HG02798 (cell line): ENCODE measurements around the gene C19orf33.

Source experiments
- ATAC-seq: cut with Tn5 transposase; IDR thresholded peaks from one replicate; pipeline ENCODE4 v1.9.1; 2021; ENCODE audit warnings: mild to moderate bottlenecking; ENCODE audit not compliant: unreplicated experiment, poor library complexity

Gene C19orf33

DNA sequence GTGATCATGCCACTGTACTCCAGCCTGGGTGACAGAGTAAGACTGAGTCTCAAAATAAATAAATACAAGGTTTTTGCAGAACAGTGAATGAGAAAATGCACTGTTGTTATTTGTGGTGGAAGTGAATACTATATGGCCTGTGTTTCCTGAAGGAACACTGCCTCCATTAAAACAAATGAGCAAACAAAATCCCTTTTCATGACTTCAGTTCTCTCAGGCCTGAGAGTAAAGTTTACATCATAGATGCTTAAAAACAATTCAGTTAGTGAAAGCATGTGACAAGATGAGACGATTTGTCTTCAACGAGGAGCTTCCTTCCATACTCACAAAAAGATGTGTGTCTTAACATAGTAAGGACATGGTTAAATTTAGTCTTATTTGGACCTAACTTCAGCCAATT, 25.3 kb upstream of the C19orf33 start:
- no peak for ATAC-seq

DNA sequence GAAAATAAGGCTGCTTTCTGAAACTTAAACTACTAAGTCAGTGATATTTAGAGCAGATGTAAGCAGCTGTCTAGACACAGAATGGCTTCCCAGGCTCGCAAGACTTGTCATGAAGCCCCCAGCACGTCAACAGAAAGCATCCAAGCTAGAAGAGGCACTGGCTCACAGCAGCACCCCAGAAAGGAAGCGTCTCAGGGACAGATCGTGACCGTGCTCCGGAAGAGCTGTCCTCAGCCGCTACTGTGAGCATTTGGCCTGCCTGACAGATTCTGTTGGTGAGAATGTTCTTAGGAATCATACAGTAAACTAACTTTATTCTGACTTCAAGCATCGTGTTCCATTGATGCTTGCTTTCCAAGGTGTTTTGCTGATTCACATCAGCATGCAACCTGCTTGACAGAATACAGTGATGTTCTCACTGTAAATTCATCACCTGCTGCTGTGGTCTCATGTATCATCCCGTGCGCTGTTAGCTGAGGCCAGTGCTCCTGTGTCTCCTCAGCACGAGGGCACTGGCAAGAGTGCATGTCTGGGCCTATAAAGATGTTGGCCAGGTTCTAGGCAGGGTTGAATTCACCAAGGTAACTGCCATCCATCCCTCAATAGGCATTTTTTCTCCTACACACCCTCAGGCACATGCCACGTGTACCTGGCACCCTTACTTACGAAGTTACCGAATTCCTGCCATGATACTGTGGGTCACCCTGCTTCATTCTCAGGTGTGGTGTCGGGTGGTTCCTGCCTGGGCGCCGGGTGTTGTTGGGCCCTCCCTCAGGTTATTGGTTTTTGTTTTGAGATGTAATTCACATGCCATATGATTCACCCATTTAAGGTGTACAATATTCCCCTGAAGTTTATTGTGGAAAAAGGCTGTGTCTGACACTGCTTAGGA, 23.8 kb upstream of the C19orf33 start:
- no peak for ATAC-seq

DNA sequence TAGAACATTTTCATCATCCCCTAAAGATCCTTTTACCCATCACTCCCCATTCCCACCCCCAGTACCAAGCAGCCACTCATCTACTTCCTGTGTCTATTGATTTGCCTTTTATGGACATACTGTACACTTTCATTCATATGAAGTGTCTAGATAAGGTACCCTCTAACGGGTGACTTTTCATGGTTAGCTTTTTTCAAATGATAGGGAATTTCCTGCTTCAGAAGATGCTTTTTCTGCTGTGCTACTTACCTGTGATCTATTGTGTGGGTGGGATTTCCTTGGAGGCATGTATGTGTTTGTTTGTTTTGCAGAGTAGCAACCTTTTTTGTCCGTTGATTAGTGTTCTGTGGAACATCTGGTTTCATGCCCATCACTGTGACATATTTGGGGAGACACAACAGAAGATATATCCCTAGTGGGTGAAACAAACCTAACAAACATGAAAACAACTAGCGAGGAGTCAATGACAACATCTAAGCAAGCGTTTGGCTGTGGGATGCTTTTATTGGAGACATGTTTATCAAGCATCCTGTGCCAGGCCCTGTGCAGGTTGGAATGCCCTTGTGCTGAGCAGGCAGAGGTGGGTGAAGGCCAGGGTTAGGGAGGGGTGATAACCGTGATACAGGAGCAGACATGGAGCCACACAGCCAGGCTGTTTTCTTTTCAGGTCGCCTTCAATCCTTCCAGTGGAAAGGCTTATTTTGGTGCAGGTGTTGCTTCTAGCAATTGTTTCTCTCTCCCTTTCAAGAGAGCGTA, 22.1 kb upstream of the C19orf33 start:
- ATAC-seq, result no peak

DNA sequence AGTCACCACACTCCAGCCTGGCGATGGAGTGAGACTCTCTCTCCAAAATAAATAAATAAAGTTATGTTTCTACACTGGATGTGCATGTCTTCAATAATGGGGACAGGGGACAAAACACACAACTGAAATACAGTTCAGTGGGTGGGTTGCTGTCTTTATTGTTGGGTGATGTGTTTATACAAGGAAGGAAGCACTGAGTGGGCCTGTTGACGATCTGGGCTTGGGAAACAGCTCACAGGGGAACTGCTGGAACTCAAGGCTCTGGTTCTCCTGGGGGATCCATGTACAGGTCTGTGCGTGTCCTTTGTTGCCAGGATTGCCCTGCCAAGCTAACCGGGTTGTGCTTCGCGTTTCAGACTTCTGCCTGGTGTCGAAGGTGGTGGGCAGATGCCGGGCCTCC, 20.8 kb upstream of the C19orf33 start:
- ATAC-seq, result no peak

DNA sequence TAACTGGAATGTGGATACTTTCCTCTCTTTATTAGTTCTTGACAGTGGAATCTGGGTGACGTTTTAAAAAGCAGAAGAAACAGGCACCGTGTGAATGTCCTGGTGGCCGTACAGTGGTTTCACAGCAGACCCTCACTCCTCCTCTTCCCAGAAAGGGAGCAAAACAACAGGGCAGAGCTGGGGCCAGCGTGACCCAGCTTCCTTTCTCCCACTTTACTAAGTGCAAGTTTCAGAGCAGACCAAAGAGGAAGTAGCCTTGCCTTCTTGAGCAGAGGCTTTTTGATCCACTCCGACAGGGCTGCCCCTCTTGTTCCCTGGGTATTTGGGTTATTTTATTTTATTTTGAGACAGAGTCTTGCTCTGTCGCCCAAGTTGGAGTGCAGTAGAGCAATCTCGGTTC, 19.6 kb upstream of the C19orf33 start:
- ATAC-seq, result no peak

DNA sequence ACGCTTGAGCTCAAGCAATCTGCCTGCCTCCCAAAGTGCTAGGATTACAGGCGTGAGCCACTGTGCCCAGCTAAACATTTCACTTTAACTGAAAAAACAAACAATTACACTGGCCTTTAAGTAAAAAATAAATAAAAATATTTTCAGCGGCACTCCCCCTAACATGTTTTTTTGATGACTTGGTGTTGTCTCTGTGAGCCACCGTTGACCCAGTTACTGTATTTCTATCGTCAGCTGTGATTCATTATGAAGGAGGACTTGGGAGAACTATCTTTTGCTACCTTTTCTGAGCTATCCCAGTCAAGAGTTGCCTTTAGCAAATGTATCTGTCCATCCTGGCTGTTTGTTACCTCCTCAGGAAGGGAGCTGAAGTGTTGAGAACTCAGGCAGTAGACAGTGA, 18.5 kb upstream of the C19orf33 start:
- no peak for ATAC-seq

DNA sequence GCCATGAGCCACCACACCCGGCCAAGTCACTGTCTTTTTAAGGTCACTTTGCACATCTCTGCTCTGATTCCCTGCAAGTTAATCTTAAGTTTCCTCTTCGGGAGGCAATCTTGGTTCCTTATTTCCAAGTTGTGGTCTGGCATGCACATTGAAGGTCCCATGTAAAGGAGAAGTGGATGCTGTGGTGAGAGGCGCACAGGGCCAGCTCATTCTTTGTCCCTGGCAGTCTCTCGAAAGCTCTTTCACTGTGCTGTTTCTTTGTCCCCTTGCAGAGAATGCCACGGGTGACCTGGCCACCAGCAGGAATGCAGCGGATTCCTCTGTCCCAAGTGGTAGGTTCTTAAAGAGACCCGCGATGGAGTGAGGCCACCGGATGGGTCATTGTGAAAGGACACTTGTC, 16.4 kb upstream of the C19orf33 start:
- no peak for ATAC-seq

DNA sequence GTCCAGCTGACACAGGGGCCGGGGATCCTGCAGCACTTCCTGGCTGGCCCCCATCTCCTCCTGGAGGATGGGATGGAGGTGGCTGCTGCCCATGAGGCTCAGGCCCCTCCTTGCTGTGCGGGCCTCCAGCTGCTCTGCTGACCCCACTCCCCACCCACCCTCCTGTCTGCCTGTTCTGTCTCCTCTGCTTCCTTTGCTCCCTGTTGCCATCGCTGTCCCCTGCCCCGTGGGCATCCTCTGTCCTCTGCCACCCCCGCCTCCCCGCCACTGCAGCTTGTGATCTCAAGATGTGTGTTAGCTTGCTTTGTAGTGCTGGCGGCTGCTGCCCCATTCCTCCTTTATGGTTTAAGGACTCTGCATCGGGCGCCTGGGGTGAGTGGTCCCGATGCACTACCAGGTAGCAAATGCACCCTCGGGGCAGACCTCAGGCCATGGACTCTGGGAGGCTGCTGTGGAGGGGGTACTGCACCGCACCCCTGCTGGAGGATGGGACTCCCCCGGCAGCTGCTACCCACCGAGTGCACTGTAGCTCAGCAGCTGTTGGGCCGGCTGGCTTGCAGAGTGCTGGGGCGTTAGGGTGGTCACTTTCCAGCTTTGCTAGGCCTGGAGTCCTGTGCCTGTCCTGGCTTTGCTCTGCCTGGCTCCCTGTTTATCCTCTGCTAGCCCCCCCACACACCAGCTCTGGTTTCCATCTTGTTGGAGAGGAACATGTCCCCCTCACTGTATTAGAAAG, 15.8 kb upstream of the C19orf33 start:
- no peak for ATAC-seq

DNA sequence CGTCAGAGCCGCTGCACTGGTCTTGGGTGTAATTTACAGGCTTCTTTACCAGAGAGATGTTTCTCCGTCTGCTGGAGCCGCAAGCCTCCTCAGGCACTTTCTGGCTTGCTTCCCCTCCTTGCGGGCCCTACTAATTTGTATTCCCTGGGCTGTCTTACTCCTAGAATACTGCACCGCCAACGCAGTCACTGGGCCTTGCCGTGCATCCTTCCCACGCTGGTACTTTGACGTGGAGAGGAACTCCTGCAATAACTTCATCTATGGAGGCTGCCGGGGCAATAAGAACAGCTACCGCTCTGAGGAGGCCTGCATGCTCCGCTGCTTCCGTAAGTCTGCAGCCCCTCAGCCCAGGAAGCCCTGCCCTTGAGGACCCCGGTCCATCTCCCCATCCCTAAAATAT, 14.1 kb upstream of the C19orf33 start:
- no peak for ATAC-seq

DNA sequence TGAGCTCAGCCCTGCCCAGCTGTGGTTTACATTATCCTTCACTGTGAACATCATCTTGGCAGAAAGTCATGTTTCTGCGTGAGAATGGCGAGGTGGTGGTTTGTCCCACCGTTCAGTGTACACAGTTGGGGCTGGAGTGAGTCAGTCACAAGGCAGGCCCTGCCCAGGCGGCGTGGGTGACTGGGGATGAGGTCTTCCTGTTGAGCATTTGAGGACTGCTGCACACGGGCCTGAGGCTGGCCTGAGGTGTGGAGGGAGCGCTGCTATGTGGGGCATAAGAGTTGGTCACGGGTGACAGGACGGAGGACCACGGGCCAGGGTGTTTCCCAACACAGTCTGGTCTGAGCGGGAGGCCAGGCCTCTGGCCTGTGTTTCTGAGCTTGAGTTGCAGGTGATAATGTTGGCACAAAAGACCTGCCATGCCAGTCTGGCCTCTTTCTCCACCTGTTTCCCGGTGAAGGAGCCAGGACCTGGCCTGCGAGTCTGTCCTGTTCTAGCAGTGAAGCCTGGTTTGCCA, 13.4 kb upstream of the C19orf33 start:
- ATAC-seq, result no peak

DNA sequence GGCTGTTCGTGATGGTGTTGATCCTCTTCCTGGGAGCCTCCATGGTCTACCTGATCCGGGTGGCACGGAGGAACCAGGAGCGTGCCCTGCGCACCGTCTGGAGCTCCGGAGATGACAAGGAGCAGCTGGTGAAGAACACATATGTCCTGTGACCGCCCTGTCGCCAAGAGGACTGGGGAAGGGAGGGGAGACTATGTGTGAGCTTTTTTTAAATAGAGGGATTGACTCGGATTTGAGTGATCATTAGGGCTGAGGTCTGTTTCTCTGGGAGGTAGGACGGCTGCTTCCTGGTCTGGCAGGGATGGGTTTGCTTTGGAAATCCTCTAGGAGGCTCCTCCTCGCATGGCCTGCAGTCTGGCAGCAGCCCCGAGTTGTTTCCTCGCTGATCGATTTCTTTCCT, 12.2 kb upstream of the C19orf33 start:
- ATAC-seq, result no peak

DNA sequence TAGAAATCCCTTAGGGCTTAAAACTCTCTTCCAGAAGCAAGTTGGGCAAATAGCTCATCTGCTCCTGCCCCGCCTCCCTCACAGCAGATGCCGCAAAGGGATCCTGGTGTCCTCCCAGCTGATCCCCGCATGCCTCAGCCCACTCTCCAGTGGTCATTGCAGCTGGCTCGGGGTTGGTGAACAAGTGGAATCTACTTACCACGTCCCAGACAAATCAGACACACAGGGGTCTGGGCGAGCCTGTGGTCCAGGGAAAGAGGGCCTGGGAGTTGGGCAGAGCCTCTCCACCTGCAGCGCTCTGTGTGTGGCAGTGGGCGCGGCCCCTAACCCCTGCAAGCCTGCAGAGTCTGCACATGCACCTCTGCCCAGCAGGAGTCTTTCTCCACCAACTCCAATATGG, 10.8 kb upstream of the C19orf33 start:
- ATAC-seq, result no peak

DNA sequence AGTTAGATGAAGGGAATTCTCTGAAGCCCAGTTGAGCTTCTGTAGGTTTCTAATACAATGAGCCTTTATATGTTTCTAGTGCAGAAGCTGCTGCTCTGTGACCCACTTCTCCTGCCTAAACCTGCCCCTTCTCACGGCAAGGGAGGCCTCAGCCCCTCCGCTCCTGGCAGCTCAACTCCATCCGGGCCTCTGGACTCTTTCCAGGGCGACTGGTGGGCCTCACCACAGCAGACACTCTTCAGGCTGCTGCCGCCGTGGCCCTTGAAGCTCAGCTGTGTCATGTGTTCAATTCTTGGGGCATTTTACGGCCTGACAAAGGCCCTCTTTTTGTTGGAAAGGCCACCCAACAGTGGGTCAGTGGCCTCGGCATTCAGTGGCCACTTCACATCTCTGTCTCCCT, 10.0 kb upstream of the C19orf33 start:
- no peak for ATAC-seq

DNA sequence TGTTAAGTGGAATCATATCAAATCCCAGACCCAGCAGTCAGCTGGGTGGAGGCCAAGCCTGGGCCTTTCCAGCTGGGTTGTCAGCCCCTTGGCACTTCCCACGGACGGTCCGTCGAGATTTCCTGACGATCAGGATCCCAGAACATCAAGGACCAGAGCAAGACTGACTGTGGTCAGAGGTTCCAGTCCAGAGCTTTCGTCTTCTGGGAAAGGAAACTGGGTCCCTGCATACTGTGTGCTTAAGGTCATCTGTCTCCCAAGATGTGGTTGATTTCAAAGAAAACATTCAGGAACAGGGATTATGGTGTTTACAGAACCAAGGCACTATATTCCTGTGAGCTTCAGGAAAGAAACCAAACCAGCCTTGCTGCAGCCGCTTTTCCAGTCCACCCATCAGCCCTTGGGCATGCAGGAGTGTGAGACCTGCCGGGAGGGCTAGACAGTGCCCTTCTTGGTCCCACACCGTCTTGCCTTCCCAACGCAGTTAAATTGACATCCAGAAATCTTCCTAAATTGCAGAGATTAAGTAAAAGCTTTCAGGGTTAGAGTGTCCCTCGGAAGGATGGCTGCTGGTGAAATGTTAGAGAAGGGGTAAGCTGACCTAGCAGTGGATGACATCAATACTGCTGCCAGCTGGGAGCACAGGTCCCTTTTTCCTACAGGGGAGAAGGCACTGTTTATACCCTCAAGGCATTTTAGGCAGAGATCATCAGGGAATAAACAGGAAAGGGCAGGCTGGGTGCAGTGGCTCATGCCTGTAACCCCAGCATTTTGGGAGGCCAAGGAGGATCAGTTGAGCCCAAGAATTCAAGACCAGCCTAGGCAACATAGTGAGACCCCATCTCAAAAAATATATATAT, 5.0 kb upstream of the C19orf33 start:
- no peak for ATAC-seq

DNA sequence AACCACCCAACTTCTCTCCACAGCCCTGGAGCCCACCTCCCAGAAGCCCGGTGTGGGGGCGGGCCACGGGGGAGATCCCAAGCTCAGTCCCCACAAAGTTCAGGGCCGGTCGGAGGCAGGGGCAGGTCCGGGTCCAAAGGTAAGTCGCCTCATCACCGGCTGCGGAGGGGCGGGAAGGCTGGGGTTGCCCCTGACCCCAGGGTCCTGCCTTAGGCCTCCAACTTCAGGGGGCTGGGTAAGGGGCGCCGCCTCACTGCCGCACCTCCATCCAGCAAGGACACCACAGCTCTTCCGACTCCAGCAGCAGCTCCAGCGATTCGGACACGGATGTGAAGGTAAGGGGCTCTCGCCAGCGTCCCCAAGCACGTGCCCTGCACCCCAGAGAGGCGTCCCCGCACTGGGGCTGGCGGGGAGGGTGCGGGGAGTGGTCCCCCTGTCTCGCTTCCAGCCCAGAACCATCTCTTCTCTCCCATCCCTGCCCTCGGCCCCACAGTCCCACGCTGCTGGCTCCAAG, 358 bp downstream of the C19orf33 start:
- no peak for ATAC-seq

DNA sequence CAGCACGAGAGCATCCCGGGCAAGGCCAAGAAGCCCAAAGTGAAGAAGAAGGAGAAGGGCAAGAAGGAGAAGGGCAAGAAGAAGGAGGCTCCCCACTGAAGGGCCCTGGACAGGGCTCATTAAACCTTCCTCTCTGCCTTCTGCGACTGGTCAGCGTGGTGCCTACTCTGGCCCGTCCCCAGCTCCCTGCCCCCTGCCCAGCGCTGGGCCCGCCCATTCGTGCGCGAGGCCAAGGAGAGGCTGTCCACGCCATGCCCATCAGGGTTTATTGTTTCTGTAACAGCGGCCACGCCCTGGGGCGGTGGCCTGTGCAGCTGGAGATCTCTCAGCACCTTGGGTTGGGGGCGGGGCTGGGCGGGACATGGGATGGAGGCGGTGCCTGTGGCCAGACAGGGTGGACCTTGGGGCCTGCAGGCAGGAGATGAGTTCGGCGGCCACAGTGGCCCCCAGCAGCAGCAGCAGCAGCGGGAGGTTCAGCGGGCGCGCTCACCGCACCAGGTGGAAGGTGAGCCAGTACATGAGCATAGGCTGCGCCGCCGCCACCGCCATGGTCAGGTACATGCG, 897 bp downstream of the C19orf33 start:
- ATAC-seq, result no peak

DNA sequence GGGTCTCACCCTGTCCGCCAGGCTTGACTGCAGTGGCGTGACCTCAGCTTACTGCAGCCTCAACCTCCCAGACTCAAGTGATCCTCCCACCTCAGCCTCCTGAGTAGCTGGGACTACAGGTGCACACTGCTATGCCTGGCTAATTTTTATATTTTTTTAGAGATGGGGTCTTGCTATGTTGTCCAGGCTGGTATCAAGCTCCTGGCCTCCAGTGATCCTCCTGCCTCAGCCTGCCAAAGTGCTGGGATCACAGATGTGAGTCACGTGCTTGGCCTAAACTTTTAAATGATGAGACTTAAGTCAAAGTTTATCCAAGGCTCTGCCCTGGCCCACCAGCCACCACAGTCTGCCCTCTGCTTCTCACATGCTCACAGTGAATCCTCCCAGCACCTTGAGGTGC, 2.2 kb downstream of the C19orf33 start:
- no peak for ATAC-seq

DNA sequence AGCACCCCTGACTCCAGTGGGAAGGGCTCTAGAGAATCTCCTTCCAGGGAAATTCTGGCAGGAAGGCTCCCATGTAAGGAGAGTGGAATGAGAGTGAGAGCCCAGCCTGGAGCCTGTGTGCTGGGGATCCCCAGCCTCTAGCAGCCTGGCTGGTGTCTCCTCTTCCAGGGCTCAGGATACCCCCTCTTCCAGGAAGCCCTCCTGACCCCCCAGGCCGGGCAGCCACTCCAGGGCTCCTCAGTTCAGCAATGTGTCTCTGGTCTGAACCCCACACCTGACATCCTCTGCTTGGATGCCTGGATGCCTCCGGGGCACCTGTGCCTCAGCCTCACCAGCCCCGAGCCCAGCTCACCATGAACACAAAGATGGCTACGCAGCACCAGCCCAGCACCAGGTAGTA, 3.0 kb downstream of the C19orf33 start:
- ATAC-seq, result no peak

DNA sequence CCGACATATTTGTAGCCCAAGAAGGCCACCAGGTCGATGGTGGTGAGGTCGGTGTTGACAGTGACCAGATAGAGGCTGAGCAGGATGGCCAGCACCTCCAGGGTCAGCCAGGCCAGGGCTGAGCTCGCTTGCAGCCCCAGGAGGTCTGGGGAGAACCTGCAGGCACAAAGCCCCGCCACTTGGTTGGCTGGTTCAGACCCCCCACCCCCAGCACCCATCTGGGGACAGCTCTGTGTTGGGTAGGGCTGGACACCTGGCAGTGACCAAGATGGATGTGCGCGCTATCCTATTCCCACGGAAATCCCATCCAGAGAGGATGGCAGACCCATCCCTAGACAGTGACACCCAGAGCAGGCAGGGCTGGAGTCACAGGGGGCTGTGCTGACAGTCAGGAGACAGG, 3.5 kb downstream of the C19orf33 start:
- ATAC-seq, result no peak
